Measurements from ENCODE around the gene WDR82.

The WDR82 gene

DNA sequence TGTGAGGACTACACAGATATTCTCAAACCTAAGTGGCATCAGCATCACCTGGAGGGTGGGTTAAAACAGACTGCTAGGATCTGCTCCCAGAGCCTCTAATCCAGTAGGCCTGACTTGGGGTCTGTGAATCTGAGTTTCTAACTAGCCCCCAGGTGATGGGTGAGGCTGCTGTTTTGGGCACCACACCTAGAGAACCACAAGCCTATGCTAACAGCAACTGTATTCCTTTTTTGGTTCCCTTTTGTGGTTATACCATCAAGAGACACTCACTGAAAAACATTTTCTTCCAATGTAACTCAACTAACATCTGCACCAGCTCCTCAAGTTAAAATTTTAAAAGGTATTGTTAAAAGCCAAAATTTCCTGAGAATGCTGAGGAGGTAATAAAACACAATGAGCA is 16.0 kb downstream of the WDR82 start:
- TF ChIP-seq, protein P1, sequence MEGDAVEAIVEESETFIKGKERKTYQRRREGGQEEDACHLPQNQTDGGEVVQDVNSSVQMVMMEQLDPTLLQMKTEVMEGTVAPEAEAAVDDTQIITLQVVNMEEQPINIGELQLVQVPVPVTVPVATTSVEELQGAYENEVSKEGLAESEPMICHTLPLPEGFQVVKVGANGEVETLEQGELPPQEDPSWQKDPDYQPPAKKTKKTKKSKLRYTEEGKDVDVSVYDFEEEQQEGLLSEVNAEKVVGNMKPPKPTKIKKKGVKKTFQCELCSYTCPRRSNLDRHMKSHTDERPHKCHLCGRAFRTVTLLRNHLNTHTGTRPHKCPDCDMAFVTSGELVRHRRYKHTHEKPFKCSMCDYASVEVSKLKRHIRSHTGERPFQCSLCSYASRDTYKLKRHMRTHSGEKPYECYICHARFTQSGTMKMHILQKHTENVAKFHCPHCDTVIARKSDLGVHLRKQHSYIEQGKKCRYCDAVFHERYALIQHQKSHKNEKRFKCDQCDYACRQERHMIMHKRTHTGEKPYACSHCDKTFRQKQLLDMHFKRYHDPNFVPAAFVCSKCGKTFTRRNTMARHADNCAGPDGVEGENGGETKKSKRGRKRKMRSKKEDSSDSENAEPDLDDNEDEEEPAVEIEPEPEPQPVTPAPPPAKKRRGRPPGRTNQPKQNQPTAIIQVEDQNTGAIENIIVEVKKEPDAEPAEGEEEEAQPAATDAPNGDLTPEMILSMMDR (IDR thresholded peaks at IDR 0.05; ENCODE audit: low read depth, low read length): no peak
- DNase-seq: no peak
- peaks cover 77% of the 10 kb centered on the region for H3K36me3 ChIP-seq
- H3K9me3 ChIP-seq (ENCODE audit: severe bottlenecking): no peaks in the 10 kb centered on the region
- H3K27ac ChIP-seq: no peak overlapping the region
- no peak overlapping the region for H3K4me3 ChIP-seq (ENCODE audit: low read depth, low read length)
- H3K27me3 ChIP-seq (ENCODE audit: insufficient read depth, low read depth, severe bottlenecking): no peaks in the 10 kb centered on the region

DNA sequence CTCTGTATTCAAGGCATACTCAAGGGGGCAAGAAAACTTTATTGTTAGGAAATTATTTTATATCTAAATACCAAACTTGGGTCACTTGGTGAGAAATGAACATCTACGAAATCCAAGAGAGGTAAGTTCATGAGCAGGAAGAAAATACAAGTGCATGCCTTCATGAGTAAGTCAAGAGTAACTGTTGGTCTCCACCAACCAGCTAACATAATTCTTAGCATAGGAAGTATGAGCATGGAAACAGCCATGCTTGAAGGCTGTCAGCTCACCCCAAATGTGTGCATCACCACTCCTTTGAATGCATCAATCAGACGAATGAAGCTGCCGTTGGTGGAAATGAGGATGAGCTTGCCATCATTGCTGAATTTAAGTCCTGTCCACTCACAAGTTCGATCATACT is 19.0 kb downstream of the WDR82 start:
- no peak overlapping the region for H3K27ac ChIP-seq
- TF ChIP-seq, protein P1 (IDR thresholded peaks at IDR 0.05; ENCODE audit: low read depth, low read length): no peak
- H3K4me3 ChIP-seq (ENCODE audit: low read depth, low read length): no peak overlapping the region
- DNase-seq: no peak
- H3K9me3 ChIP-seq (ENCODE audit: severe bottlenecking): no peaks in the 10 kb centered on the region
- H3K36me3 ChIP-seq: peaks cover 67% of the 10 kb centered on the region
- H3K27me3 ChIP-seq (ENCODE audit: insufficient read depth, low read depth, severe bottlenecking): no peaks in the 10 kb centered on the region

DNA sequence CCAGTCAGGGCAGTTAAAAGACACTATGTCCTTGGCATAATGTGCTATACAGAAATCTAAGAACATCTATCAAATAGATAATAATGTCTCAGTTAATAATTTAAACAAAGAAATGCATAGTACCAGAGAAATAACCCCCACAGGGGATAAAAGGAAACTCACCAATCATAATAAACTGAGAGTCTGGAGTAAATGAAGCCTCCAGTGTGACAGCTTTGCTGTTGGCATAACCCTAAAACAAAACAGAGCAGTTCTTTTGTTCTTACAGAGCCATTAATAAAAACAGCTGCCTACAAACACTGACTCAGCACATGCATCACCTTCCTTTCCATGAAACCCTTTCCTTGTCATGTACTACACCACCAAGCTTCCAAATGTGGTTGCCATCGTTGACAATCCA is 19.4 kb downstream of the WDR82 start:
- TF ChIP-seq, protein P1 (IDR thresholded peaks at IDR 0.05; ENCODE audit: low read depth, low read length): no peak
- Histone ChIP-seq H3K27ac (no peak overlapping the region), H3K9me3 (ENCODE audit: severe bottlenecking) (no peaks in the 10 kb centered on the region), H3K27me3 (ENCODE audit: insufficient read depth, low read depth, severe bottlenecking) (no peaks in the 10 kb centered on the region), H3K4me3 (ENCODE audit: low read depth, low read length) (no peak overlapping the region), H3K36me3 (peaks cover 64% of the 10 kb centered on the region)
- DNase-seq: no peak

- TF ChIP-seq, protein P1 (IDR thresholded peaks at IDR 0.05; ENCODE audit: low read depth, low read length): no peak
- Histone ChIP-seq H3K27me3 (ENCODE audit: insufficient read depth, low read depth, severe bottlenecking) (no peaks in the 10 kb centered on the region), H3K36me3 (peaks cover 57% of the 10 kb centered on the region), H3K9me3 (ENCODE audit: severe bottlenecking) (no peaks in the 10 kb centered on the region), H3K27ac (no peak overlapping the region), H3K4me3 (ENCODE audit: low read depth, low read length) (no peak overlapping the region)
- DNase-seq: no peak
Observed at GRCh38 chr3:52257911-52258310, 20.5 kb downstream of the WDR82 start.

- Histone ChIP-seq H3K4me3 (ENCODE audit: low read depth, low read length) (no peak overlapping the region), H3K27ac (no peak overlapping the region), H3K9me3 (ENCODE audit: severe bottlenecking) (no peaks in the 10 kb centered on the region), H3K27me3 (ENCODE audit: insufficient read depth, low read depth, severe bottlenecking) (no peaks in the 10 kb centered on the region), H3K36me3 (peaks cover 53% of the 10 kb centered on the region)
- TF ChIP-seq, protein P1 (IDR thresholded peaks at IDR 0.05; ENCODE audit: low read depth, low read length): no peak
- DNase-seq: no peak
Observed at GRCh38 chr3:52256622-52257021, 21.8 kb downstream of the WDR82 start.

DNA sequence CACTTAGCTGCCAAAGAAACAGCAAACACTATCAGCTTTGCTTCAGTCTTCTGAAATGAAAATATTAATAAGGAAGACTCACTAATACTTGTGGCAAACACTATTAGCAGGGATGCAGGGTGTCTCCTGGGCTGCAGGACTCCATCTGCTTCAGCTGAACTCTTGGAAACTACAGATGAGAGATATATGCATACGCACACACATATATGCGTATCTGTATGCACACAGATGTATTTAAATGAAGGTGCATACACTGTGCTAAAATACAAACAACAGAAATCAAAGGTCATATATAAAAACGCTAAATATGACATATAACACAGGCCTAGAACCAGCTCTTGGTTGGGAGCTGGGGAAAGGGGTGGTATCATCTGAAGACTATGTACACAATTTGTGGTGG is 22.3 kb downstream of the WDR82 start:
- TF ChIP-seq, protein P1 (IDR thresholded peaks at IDR 0.05; ENCODE audit: low read depth, low read length): no peak
- Histone ChIP-seq H3K27me3 (ENCODE audit: insufficient read depth, low read depth, severe bottlenecking) (no peaks in the 10 kb centered on the region), H3K9me3 (ENCODE audit: severe bottlenecking) (no peaks in the 10 kb centered on the region), H3K36me3 (peaks cover 48% of the 10 kb centered on the region), H3K27ac (no peak overlapping the region), H3K4me3 (ENCODE audit: low read depth, low read length) (no peak overlapping the region)
- no peak for DNase-seq

All from WERI-Rb-1 (cell line).